ENCODE results near the gene RPTOR.
A peak's percentile ranks its signal among the peaks of the same experiment; 100 is the strongest.
"Not testable (repeated sequence)": the region's sequence is repeated elsewhere in the genome, so short reads cannot be mapped to it uniquely, and the experiment has no call there.

RPTOR gene

GRCh38 chr17:80799538-80800480, 255.2 kb downstream of the RPTOR start:
- no peak for DNase-seq (ENCODE audit: low spot score)

DNA sequence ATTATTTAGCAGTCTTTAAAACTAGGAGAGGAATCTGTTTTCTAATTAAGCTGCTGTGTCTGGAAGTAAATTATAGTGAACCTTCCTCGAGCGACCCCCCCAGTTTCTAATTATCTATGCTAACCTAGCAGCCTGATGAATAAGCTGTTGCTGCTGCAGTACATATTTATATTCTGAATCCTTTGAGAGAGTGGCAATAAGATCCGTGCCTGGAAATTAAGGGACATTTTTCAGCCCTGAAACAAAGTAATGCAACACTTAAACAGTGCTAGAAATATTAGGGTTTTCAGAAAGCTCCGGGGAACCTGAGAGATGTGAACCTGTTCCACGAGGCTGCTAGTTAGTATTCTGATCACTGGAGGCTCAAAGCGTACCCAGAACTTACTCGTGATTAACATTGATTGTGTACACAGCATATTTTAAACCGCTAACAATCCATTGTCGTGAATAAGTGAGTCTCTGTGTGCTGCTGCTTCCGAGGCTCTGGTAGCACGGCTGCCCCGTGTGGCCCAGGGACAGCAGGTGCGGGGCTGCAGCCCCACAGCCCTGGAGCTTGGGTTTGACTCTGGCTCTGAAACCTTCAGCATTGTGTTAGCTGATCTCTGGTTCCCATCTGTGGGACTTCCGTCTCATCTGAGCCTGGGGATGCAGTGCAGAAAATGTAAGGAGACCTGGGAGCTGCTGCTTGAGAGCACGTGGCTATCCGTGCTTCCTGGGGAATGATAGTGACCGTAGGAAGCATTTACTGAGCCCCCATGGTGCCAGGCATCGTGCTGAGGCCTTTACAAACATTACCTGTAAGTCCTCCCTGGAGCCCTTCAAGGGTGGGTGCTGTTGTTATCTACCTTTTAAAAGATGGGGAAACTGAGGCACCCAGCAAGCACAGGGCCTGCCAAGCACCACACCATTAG, 256.1 kb downstream of the RPTOR start:
- DNase-seq (ENCODE audit: low spot score), result no peak

DNA sequence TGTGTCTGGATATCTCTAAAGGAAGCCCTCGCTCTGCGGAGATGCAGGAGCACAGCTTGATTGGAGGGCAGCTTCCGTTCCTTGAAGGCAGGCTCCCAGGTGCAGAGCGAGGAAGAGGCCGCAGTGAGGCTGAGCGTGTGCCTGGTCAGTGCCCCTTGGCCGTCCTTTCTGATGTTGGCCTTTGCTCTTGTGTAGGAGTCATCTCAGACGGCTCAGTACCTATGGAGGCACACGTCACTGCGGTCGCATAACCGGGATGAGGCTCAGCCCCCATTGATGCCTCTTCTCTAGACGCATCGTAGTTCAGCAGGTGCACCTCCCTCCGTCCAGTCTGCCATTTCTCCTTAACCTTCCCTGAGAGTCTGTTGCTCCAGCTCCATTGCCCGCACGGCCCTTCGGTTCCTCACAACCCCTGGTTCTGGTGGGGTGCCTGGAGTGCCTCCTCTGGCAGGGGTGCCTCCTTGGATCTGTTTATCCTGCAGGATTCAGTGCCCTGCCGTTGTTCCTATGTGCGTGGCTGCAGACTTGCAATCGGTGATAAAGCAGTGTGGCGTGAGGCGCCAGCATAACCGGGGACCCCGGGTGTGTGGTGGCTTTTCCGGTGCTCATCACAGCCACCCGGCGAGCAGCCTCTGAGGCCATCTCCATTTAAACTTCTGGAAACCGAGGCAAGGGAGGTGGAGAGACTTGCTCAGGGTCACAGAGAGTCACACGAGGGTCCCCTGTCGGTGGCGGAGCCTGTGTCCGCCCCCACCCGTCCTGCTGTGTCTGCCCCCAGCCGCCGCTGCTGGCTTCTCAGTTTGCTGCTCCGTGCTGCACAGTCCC, 258.2 kb downstream of the RPTOR start:
- no peak for DNase-seq (ENCODE audit: low spot score)

GRCh38 chr17:80803451-80804428, 259.1 kb downstream of the RPTOR start:
- no peak for DNase-seq (ENCODE audit: low spot score)

DNA sequence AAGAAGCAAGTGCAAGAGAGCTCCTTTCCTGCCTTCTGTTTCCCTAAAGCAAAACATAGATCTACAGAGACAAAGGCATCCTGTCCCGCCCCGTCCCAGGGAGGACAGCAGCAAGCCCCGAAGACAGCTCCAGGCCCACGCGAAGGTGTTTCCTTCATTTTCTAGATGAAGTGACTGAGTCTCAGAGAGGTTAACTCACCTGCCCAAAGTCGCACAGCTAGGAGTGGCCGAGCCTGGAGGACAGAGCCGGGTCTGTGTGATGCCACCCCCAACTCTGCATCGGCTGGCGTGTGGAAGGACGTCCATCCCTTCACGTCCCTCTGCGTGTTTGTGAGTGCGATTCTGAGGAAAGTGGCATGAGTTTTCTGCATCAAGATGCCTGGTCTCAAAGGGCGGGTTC, 259.8 kb downstream of the RPTOR start:
- no peak for DNase-seq (ENCODE audit: low spot score)

DNA sequence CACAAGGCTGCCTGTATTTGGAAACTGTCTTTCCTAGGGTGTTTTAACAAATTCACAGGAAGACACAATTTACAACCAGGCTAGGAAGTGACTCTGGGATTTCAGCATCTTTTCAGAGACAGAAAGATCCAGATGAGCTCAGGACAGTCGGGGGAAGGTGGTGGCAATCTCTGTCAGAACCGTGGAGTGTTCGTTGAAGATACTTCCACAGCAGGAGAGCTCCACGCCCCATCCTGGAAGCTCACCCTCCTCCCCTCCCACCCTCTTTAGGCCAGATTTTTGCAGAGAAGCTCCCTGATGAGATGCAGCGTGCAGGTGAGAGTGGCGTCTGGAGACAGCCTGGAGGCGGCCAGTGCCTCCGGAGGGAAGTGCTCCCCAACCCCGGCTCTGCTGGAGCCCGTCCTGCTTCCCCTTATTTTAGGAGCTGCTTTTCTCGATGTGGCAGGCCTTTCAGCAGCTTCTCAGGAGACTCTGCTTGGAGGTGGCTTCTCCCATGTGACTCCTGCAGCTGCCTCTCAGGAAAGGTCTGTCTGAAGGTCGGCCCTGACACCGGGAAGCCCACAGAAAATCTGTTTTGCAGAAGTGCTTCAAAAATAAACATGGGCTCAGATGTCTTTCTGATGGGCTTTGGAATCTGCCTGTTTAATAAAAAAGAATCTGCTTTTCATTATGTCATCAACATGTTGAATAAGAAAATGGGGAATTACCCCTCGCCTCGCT, 260.6 kb downstream of the RPTOR start:
- no peak for DNase-seq (ENCODE audit: low spot score)

- DNase-seq (ENCODE audit: low spot score), result no peak
Observed at GRCh38 chr17:80807014-80807413, 262.4 kb downstream of the RPTOR start.

DNA sequence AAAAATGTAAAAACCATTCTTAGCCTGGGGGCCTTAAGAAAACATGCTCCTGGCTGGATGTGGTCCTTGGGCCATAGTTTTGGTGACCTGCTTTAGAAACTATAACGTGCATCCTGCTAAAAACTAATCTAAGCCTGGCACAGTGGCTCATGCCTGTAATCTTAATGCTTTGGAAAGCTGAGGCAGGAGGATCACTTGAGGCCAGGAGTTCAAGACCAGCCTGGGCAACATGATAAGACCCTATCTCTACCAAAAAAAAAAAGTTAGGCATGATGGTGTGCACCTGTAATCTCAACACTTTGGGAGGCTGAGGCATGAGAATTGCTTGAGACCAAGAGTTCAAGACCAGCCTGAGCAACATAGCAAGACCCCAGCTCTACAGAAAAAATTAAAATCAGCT, 263.2 kb downstream of the RPTOR start:
- DNase-seq (ENCODE audit: low spot score), result no peak

- DNase-seq (ENCODE audit: low spot score), result peak; percentile 22
Observed at GRCh38 chr17:80811181-80812105, 266.8 kb downstream of the RPTOR start.

GRCh38 chr17:80812362-80813088, 267.9 kb downstream of the RPTOR start:
- peak; percentile 28 for DNase-seq (ENCODE audit: low spot score)

GRCh38 chr17:80813318-80813717, 268.7 kb downstream of the RPTOR start:
- no peak for DNase-seq (ENCODE audit: low spot score)

DNA sequence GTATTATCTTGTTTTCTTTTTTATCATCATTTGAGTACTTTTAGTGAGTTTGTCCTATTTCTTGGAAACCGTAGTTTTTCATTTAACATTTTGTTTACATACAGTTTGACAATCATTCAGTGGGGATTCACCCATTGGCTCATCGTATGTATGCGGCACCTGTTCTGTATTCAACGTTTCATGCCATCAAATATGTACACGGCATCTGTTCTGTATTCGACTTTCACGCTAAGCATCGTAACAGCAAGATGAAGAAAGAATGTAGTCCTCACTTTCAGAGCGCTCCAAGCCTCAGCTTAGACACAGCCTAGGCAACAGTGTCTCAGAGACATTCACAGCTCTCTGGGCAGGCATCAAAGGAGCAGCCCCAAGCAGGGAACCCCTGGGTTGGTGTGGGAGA, 269.9 kb downstream of the RPTOR start:
- DNase-seq (ENCODE audit: low spot score), result no peak

- DNase-seq (ENCODE audit: low spot score), result no peak
Observed at GRCh38 chr17:80815151-80815681, 270.6 kb downstream of the RPTOR start.

DNA sequence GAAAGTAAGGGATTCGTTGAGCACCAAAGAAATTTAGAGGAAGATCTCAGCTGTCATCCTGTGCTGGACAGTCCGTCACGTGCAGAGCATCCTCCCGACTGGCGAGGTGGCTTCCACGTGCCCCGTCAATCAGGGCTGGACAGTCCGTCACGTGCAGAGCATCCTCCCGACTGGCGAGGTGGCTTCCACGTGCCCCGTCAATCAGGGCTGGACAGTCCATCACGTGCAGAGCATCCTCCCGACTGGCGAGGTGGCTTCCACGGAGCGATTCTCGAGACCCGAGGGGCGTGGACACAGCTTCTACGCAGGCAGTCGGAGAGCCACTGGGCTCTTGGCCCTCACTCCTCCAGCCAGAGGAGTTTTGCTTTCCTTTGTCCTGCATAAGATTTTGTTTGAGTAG, 271.1 kb downstream of the RPTOR start:
- DNase-seq (ENCODE audit: low spot score), result not testable (repeated sequence)

GRCh38 chr17:80816241-80817103, 271.8 kb downstream of the RPTOR start:
- no peak for DNase-seq (ENCODE audit: low spot score)

GRCh38 chr17:80817321-80817845, 272.7 kb downstream of the RPTOR start:
- no peak for DNase-seq (ENCODE audit: low spot score)

DNA sequence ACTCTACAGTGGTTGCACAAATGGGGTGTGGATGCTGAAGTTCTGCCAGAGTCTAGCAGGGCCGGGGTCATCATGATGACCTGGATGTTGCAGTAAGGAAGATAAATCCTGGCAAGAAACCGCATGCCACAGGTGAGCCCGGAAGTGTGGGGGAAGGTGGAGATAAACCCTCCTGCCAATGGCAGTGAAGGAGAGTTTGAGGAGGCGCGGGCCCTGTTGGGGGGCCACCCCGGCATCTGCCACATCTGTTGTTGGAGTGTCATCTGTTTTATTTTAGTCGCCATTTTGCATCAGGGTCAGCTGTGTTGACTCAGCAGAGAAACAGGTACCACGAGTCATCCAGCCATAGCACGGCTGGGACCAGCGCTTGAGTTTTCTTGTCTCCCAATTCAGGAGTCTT, 273.2 kb downstream of the RPTOR start:
- DNase-seq (ENCODE audit: low spot score), result no peak

All from CD4-positive, alpha-beta T cell treated with Interleukin-2 at 100 ng/mL for 4 hours (primary cell).